GM18867 (cell line): ENCODE data around the gene RNF13.
A peak's percentile ranks its signal among the peaks of the same experiment; 100 is the strongest.

Source experiments
- ATAC-seq: cut with Tn5 transposase; IDR thresholded peaks from one replicate; pipeline ENCODE4 v1.9.1; 2021; ENCODE audit warnings: mild to moderate bottlenecking, moderate library complexity; ENCODE audit not compliant: unreplicated experiment

The RNF13 gene, protein sequence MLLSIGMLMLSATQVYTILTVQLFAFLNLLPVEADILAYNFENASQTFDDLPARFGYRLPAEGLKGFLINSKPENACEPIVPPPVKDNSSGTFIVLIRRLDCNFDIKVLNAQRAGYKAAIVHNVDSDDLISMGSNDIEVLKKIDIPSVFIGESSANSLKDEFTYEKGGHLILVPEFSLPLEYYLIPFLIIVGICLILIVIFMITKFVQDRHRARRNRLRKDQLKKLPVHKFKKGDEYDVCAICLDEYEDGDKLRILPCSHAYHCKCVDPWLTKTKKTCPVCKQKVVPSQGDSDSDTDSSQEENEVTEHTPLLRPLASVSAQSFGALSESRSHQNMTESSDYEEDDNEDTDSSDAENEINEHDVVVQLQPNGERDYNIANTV

DNA sequence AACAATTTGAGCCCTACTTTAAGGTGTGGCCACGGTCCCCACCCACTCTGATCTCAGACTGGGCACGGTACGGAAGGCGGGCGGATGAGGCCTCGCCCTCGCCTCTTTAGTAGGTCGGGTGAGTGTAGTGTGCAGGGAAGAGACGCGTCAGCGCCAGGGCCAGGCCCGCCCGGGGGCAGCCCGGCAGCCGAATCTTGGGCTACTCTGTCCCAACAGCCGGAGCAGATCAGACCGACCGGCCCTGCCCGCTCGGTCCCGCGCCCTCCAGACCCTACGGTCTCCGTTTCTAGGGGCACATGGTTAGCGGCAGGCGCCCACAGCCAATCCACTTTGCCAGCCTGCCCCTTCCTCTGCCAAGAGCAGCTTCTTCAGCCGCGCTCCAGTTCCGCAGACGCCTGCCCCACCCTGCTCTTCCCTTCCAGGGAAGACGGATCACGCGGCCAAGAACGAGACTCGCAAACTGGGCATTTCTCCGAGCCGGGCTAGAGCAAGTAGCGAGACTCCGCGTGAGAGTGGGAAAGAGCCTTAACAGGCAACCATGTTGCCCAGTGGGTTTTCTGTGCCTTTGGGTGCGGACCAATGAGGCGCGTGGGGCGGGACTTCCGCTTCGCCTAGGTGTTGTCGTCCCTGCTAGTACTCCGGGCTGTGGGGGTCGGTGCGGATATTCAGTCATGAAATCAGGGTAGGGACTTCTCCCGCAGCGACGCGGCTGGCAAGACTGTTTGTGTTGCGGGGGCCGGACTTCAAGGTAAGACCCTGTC, at the start of gene RNF13:
Gene RNF13, plus strand, starts transcription at position 610 of the 761 bp plus-strand sequence. CDS start 32,812 bp downstream, outside the sequence.
- peak; percentile 92 for ATAC-seq

DNA sequence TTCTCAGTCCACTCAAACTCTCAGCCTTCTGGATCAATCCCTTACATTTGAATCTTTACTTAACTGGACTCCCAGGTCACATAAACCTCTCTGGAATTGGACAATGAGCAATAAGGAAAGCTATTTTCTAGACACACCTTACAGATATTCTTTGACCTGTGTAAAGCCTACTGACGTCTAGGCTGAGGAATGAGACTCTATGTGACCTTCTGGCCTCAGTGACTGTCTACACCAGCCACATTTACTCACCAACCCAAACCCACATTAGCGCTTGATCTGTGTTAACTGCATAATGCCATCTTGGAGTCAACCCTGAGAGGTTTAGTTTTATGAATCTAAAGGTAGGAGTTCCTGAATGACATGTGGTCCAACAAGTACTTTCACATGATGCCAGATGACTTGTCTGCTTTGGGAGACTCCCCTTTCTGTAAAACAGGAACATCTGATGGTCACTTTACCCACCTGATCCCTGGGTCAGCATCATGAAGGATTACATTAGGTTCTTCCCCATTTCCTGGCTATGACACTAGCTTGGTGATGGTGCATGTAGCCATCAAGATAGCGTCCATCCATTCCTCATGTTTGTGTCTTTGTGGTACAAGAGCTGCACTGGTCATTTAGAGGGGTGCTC, 49.3 kb upstream of the RNF13 start:
- ATAC-seq, result no peak

DNA sequence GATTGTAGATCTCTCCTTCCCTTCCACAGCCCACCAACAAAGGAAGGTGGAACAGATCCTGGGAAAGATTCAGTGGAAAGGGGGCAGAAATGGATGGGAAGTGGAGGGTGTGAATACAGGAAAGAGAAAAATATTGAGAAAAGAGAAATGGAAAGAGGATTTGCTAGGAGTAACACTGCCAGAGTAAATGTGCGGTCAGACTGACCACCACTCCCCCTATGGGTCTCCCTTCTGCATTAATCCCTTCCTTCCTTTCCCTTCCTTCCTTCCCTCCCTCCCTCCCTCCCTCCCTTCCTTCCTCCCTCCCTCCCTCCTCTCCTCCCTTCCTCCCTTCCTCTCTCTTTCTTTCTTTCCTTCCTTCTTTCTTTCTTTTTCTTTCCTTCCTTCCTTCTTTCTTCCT, 48.7 kb upstream of the RNF13 start:
- ATAC-seq, result no peak

DNA sequence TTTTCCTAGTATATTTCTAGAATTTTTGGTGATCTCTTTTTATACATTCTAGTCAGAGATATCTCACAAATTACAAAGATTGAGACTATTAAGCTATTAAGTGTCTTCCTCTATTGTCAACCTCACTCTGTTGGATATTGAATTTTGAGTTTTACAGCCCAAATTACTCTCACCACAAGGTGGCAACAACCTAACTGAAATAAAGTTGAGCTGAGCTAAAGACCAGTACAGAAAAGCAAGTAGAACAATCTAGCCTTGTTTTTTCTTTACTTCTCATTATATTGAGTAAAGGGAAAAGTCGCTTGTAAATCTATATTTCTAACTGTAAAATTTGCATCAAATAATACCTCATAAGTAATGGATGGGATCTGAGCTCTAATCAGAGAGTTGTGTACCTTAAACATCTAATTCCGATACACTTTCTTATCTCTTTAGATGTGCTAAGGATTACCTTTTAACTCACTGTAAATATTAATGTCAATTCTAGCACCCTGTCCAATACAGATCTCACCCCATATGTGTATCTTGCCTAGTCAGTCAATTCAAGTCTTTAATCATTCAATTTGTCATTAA, 47.2 kb upstream of the RNF13 start:
- no peak for ATAC-seq

DNA sequence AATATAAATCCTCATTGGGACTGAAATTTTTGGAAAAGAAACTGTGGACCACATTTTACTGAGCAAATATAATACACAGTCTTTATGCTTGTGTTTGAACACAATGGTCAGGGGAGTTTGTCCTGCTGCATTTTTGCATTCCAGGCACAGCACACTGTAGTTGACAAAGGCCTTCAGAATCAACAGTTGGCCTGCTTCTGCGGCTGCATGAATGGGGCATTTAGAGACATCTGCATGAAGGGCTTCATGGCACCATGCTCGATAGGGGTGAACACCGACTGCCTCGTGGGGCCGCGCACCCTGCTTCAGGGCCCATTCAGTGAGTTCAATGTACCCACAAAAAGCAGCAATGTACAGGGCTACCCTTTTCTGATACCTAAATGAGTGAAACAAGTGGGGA, 45.3 kb upstream of the RNF13 start:
- no peak for ATAC-seq

DNA sequence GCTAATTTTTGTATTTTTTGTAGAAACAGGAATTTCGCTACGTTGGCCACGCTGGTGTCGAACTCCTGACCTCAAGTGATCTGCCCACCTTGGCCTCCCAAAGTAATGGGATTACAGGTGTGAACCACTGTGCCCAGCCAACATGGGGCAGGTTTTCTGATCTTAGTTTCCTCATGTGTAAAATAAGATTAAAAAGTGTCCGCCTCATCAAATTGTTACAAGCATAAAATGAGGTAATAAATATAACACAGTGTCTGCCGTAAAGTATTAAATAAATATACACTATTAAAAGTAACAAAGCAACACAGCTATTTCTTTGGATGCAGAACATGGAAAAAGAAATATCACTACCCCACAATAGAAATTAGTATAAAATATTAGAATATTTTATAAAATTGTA, 44.3 kb upstream of the RNF13 start:
- no peak for ATAC-seq

DNA sequence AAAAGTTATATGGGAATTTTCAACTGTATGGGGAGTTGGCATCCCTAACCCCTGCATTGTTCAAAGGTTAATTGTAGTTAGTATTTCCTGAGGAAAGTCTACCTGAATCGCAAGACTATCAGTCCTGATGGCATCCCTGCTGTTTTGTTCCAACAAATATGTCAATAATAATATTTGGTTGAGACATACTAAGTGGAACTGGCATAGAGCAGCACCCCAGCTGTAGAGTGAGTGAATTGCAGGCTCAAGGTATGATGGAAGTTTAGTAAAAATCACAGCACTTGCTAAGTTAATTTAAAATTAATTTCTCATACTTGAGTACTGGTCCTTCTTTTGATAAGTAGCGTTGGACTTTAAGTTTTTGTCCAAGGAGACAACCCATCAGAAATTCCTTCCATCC, 42.8 kb upstream of the RNF13 start:
- ATAC-seq, result no peak

DNA sequence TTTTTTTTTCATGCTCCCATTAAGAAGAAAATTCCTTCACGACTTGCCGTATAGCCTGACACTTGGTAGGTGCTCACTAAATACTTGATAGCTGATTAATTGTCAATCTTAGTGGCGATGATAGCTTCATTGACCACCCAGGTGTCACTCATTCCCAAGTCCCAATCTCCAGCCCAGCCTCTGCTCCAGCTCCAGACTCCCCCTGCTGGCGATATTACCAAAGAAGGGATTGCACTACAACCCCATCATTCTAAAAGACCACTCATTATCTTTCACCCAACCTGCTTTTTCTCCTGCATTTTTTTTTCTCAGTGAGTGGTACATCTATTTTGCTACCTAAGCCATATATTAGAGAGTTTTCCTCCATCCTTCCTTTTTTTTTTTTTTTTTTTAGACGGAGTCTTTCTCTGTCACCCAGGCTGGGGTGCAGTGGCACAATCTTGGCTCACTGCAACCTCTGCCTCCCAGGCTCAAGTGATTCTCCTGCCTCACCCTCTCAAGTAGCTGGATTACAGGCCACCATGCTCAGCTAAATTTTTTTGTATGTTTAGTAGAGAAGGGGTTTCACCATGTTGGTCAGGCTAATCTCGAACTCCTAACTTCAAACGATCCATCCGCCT, 41.3 kb upstream of the RNF13 start:
- peak; percentile 62 for ATAC-seq

DNA sequence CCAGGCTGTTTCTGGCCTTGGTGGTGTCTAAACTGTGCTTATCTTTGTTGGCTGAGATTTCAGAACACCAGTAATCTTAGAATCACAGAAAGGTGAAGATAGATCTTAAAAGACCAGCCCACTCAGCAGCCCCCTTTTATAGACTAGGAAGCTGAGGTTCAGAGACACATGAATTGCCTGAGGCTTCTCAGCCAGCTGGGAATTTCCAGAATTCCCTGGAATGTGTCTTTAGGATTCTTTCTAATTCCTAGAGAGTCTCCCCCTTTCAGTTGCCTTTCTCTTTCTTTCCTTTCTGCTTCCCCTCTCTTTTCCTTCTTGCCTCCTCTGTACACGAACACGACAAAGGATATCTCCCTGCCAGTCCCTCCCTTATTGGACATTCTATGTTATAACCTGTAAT, 40.2 kb upstream of the RNF13 start:
- ATAC-seq, result no peak

DNA sequence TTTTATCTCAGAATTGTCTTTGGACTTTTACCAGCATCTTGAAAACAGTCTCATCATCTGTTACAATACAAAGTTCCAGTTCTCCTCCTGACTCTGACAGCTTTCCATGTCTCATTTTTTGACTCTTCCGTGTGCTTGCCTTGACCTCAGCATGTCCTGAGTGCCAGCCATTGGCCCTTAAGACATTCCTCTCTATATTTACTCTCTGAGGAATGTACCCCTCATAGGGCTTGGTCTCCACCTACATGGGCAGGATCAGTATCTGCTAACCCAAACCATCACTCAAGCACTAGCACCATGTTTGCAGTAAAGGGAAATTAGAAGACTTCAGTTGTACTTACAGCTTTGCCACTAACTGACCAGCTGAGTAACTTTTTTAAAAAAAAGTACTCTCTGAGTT, 36.8 kb upstream of the RNF13 start:
- no peak for ATAC-seq

DNA sequence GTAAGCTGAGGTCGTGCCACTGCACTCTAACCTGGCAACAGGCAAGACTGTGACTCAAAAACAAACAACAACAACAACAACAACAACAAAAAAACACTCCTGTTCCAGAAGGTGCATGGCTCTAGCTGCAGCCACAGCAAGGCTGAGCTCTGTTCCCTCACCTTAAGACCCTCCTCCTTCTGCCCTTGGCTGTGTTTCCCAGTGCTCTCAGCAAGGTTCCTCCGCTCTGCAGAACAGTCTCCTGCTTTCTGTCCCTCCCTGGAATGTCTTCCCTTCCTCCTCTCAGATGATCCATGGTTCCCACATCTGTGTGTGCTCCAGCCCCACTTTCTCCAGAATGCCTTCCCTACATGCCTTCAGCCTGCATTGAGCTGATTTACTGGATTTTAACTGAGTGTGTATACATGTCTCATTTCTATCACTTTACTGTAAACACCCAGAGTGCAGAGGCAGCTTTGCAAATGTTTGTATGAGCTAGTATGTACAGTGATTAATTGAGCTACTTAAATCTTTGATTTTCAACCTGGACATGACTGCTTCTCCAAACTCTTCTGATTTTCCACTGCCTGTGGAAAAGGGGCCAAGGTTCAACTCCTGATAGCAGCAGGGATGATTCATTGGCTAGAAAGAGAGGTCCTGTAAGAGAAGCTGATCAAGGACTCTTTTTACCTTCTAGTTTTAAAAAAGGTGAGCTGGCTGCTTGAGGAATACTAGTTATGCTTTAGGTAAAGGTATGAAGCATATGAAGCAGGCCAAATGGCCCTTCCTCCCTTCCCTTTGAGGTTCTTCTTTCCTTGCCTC, 35.4 kb upstream of the RNF13 start:
- no peak for ATAC-seq

DNA sequence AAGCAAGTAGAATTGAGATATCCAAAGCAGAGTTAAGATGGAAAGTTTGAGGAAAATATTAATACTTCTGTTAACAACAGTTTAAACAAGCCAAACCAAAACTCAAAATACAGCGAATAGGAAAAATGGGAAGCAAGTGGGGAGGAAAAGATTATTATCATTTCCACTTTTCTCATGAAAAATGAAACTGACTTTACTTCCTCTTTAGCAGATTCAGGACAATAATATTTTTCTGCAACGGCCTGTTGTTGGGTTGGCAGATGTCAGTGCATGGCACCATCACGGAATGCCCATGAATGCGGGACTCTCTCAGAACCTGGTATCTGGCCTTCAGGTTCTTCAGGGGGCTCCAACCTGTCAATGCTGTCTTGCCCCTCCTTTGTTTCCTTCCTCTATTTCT, 31.8 kb upstream of the RNF13 start:
- ATAC-seq, result no peak

DNA sequence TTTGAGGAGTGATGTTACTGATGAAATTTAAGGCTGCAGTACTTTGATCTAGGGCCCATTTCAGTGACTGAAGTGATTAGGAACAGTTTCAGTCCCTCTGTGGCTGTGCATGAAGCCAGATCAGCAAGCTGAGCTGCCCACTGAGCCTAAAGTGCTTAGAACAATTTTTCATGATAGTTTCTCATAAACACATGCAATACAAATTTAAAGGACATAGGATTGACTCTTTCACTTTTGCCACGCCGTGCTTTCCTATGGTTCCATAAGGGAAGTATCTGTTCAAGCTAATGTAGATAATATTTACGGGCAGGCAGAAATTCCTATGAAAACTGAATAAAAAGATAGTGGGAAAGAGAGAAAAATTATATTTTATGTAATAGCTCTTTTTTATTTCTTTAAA, 31.3 kb upstream of the RNF13 start:
- no peak for ATAC-seq

DNA sequence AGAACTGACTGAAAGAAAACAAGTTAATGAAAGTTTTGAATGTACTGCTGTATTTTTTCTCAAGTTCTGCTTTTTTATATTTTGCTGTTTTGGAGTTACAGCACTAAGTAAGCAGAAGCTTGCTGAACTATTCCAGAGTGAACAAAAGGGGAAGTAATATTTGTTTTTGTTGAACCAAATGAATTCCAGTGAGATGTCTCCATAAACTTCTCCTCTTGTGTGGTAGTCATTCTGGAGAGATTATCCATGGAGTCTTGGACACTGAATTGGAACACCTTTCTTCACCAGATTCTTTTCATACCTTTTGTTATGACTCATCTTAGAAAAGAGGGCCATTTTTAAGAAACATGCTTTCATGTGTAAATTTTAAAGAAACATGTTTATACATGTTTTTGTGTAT, 29.4 kb upstream of the RNF13 start:
- no peak for ATAC-seq

DNA sequence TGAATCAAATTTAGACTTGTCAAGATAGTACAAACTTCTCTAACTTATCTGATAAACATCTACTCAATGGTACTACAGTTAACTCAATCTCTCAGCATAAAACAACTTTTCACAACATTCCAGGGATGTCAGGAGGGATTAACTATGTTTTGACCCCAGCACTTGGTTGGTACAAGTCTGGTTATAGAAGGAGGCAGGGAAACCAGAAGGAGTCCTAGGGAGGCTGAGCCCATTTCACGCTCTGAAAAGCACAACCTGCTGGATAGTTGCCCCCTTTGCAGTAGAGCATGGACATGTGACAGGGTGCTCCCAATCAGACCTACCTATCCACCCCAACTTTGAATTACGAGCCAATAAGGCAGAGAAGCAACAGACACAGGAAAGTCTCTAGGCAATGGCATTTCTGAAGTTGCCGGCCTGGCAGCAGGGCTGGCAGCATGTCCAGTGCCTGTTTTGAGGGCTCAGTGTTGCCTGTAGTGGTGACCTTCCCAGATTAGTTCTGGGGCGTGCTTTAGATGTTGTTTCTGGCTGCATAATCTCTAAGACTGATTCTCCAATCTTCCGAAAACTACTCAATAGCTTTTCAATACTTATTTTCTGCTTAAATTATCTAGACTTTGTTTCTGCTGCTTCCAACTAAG, 28.8 kb upstream of the RNF13 start:
- ATAC-seq, result no peak

DNA sequence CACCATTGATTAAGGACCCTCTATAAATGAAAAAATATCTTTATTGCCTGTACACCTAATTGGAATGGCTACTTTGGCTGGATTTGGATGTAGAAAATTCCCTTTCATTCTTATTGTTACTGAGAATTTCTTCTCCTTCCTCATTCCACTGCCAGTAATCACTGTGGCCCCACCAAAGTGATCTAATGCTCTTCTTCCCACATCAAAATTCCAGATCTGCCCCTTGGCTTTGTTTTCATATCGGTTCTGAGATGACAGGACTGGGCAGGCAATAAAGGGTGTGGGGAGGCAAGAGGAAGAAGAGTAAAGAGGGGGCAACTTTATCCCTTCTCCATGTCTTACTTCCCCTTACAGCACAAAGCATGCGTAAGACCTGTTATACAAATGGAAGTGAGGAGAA, 22.7 kb upstream of the RNF13 start:
- no peak for ATAC-seq

DNA sequence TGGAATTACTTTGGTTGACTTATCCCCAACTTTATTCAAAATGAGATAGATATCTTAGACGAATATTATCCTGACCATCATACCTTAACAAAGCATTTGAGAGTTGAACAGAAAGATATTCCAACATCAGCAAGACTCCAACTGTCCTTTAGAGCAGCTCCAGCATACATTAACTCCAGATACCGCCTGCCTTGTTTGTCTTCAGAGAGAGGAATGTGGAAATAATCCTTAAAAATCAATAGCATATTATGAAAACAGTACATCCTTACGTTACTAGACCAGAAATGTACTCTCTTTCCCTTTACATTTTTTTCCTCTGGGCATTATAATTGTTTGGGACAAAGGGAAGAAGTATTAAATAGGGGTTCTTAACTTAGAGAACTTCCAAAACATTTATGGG, 22.3 kb upstream of the RNF13 start:
- no peak for ATAC-seq

DNA sequence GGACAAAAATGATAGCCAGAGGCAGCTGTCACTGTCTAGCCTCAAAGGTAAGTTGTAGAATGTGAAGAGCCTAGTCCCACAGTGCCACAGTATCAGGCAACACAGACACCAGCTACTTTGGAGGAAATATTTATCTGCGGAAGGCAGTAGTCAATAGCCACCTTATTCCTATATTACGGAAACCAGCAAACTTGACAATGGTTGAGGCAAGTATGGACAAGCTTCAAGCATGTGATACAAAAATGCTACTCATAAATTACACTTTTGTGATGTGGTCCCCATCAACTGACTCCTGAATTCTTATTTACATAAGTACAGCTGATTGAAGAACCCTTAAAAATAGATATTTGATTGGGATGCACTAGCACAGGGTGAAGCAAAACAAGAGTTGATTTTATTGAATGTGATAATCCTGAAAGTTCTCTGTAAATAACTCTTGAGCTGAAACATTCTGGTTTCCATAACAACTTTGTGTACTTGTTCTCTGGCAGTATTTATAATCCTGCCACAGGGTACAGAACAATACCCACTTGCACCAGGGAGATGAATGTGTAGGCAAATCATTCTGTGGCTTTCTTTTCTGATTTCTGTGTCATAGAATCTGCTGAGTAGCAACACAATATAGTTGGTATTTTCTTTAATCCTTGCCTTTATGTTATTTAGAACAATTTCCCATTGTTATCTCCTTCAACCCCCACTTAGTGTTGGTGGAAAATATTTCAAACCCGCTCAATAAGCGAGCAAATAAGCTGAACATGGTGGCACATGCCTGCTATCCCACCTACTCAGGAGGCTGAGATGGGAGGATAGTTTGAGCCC, 20.4 kb upstream of the RNF13 start, which contains the start of gene ANKUB1:
Gene ANKUB1, minus strand, starts transcription at position 103 of the 819 bp plus-strand sequence. CDS start 188 bp downstream, outside the sequence.
- ATAC-seq, result no peak

DNA sequence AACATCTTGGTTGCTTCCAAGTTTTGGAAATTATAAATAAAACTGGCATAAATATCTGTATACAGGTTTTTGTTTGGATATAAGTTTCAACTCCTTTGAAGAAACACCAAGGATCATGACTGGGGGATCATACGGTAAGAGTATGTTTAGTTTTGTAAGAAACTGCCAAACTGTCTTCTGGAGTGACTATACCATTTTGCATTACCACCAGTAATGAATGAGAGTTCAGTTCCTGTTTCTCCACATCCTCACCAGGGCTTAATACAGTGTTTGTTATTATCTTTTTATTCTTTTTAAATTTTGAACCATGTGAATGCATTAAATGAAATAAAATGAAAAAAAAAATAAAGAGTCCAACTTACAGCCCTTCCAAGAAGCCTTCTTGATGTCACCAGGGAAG, 17.0 kb upstream of the RNF13 start:
- ATAC-seq, result no peak
